DMS114 treated with DMSO at 0.1 percent for 48 hours (cell line): ENCODE measurements around the gene SERPINA9.
"Not testable (repeated sequence)": the region's sequence is repeated elsewhere in the genome, so short reads cannot be mapped to it uniquely, and the experiment has no call there.

Experiments
- DNase-seq: peaks from one replicate; lab custom pipeline; 2025; ENCODE audit not compliant: unreplicated experiment; lab: John Stamatoyannopoulos, UW

Gene SERPINA9

GRCh38 chr14:94476023-94476422 is at the start of gene SERPINA9:
Gene SERPINA9, minus strand, starts transcription at chr14:94476197. Its CDS starts 6,357 bp downstream, at chr14:94469840.
- no peak for DNase-seq

- no peak for DNase-seq
Observed at GRCh38 chr14:94524093-94524492, 48.1 kb upstream of the SERPINA9 start.

GRCh38 chr14:94523265-94523664 is 47.3 kb upstream of the SERPINA9 start:
- DNase-seq = no peak

GRCh38 chr14:94522115-94522724 is 46.2 kb upstream of the SERPINA9 start:
- no peak for DNase-seq

- DNase-seq = no peak
Observed at GRCh38 chr14:94521375-94522114, 45.5 kb upstream of the SERPINA9 start.

- no peak for DNase-seq
Observed at GRCh38 chr14:94517641-94518257, 41.8 kb upstream of the SERPINA9 start.

GRCh38 chr14:94517248-94517640 is 41.2 kb upstream of the SERPINA9 start:
- no peak for DNase-seq

- DNase-seq = no peak
Observed at GRCh38 chr14:94515856-94516255, 39.9 kb upstream of the SERPINA9 start.

- DNase-seq = no peak
Observed at GRCh38 chr14:94515426-94515825, 39.4 kb upstream of the SERPINA9 start.

GRCh38 chr14:94514351-94514750 is 38.4 kb upstream of the SERPINA9 start:
- DNase-seq = no peak

- DNase-seq = not testable (repeated sequence)
Observed at GRCh38 chr14:94510481-94510880, 34.5 kb upstream of the SERPINA9 start.

- no peak for DNase-seq
Observed at GRCh38 chr14:94509356-94509755, 33.4 kb upstream of the SERPINA9 start, which contains the start of gene SERPINA12. Gene SERPINA12, minus strand, starts transcription at chr14:94509469. Its CDS starts 11,072 bp downstream, at chr14:94498397.

- DNase-seq = no peak
Observed at GRCh38 chr14:94505641-94506040, 29.6 kb upstream of the SERPINA9 start.

- DNase-seq = no peak
Observed at GRCh38 chr14:94505206-94505605, 29.2 kb upstream of the SERPINA9 start.

- DNase-seq = no peak
Observed at GRCh38 chr14:94501588-94502516, 25.9 kb upstream of the SERPINA9 start.

GRCh38 chr14:94500264-94500663 is 24.3 kb upstream of the SERPINA9 start:
- DNase-seq = no peak

- DNase-seq = no peak
Observed at GRCh38 chr14:94499673-94500072, 23.7 kb upstream of the SERPINA9 start.

GRCh38 chr14:94498215-94498614 is 22.2 kb upstream of the SERPINA9 start:
- no peak for DNase-seq

- DNase-seq = no peak
Observed at GRCh38 chr14:94494085-94494484, 18.1 kb upstream of the SERPINA9 start.

GRCh38 chr14:94491511-94491910 is 15.5 kb upstream of the SERPINA9 start:
- no peak for DNase-seq

GRCh38 chr14:94489336-94489735 is 13.3 kb upstream of the SERPINA9 start:
- no peak for DNase-seq
